SU-DHL-6 (cell line): ENCODE measurements around the gene LASP1.

Source experiments
- H2AFZ ChIP-seq: fragments of 200-600 bp; sonication (generic); 2 replicates; pipeline ENCODE4 v1.6.1; 2014; ENCODE audit warnings: low read depth, mild to moderate bottlenecking, moderate library complexity, mixed read lengths, antibody characterized with exemption, low read length; ENCODE audit not compliant: severe bottlenecking
- H3F3A ChIP-seq: fragments of 200-600 bp; shearing (Covaris generic); 2 replicates; pipeline ENCODE4 v1.6.0; 2016; ENCODE audit warnings: antibody characterized with exemption, mild to moderate bottlenecking; ENCODE audit not compliant: insufficient read depth
- H3K27ac ChIP-seq: fragments of 200-600 bp; sonication (generic); 2 replicates; pipeline ENCODE4 v1.5.1; 2016; ENCODE audit warnings: low read depth, mild to moderate bottlenecking, low read length, moderate library complexity, mixed read lengths
- H3K27me3 ChIP-seq: fragments of 200-600 bp; sonication (generic), shearing (Covaris generic); 2 replicates; pipeline ENCODE4 v1.6.0; 2014; ENCODE audit warnings: mild to moderate bottlenecking, low read length
- H3K36me3 ChIP-seq: fragments of 200-600 bp; sonication (generic); 2 replicates; pipeline ENCODE4 v1.6.1; 2014; ENCODE audit warnings: mild to moderate bottlenecking, low read length, mixed read lengths
- H3K4me2 ChIP-seq: fragments of 300-600, 200-600 bp; shearing (Covaris generic), sonication (generic); 2 replicates; pipeline ENCODE4 v1.6.0; 2014; ENCODE audit warnings: low read length, low read depth, mild to moderate bottlenecking; ENCODE audit not compliant: poor library complexity, severe bottlenecking
- H3K4me3 ChIP-seq: fragments of 200-600 bp; sonication (generic); 2 replicates; pipeline ENCODE4 v1.5.1; 2014; ENCODE audit warnings: antibody characterized with exemption, low read length, mild to moderate bottlenecking, mixed read lengths; ENCODE audit not compliant: insufficient read depth, poor library complexity, severe bottlenecking
- H3K79me2 ChIP-seq: fragments of 200-600 bp; sonication (generic); 2 replicates; pipeline ENCODE4 v1.6.1; 2014; ENCODE audit warnings: mild to moderate bottlenecking, low read length, moderate library complexity; ENCODE audit not compliant: insufficient read depth
- H3K9ac ChIP-seq: fragments of 200-600 bp; sonication (generic); 2 replicates; pipeline ENCODE4 v1.7.0; 2014; ENCODE audit warnings: mild to moderate bottlenecking, low read length
- H3K9me2 ChIP-seq: fragments of 200-600 bp; sonication (generic); replicated peaks from 2 replicates; pipeline ENCODE4 v1.6.1; 2014; ENCODE audit warnings: low read length; ENCODE audit not compliant: insufficient read depth
- H3K9me3 ChIP-seq: fragments of 200-600 bp; sonication (generic); 2 replicates; pipeline ENCODE4 v1.6.1; 2014; ENCODE audit warnings: low read length, mixed read lengths; ENCODE audit not compliant: insufficient read depth
- H4K20me1 ChIP-seq: fragments of 200-600 bp; sonication (generic); 2 replicates; pipeline ENCODE4 v1.6.1; 2014; ENCODE audit warnings: low read depth, mild to moderate bottlenecking, antibody characterized with exemption, low read length, moderate library complexity, mixed read lengths
- EZH2phosphoT487 ChIP-seq: fragments of 200-600 bp; sonication (generic), shearing (Covaris generic); conservative IDR thresholded peaks from 2 replicates; pipeline ENCODE4 v1.6.1; 2018; ENCODE audit warnings: mild to moderate bottlenecking, antibody characterized with exemption, low read length, moderate library complexity, mixed read lengths
- TF ChIP-seq, protein P1 (sequence below): fragments of 200-600 bp; sonication (generic); IDR thresholded peaks from one replicate; pipeline ENCODE4 v1.5.1; 2017; ENCODE audit warnings: antibody characterized with exemption, mild to moderate bottlenecking, low read length, moderate library complexity; ENCODE audit not compliant: insufficient read depth, poor library complexity, severe bottlenecking

Gene LASP1

DNA sequence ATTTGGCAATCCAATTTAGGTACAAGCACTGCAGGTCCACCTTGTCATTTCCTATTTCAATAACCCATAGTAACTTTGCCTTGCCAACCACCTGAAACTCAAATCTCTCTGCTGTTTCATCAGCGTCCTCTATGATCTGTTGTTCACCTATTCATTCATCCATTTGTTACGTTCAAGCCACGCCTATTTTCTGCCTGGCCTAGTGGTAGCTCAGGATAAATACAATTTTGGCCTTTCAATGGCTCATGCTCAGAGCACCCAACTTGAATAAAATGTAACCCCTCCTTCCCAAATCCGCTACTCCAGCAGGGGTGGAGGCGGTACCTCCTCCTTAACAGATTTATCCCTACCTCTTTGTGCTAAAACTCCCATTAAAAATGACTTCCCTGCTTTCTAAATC lies 100.9 kb downstream of the LASP1 start:
- no peaks in the 10 kb centered on the region for H3K9me2 ChIP-seq
- no peaks in the 10 kb centered on the region for H3F3A ChIP-seq
- no peak overlapping the region for H3K9ac ChIP-seq
- no peaks in the 10 kb centered on the region for H3K27me3 ChIP-seq
- H3K4me3 ChIP-seq, result no peak overlapping the region
- no peaks in the 10 kb centered on the region for H4K20me1 ChIP-seq
- H3K79me2 ChIP-seq, result no peaks in the 10 kb centered on the region
- H3K36me3 ChIP-seq, result no peaks in the 10 kb centered on the region
- no peaks in the 10 kb centered on the region for H3K9me3 ChIP-seq
- H3K27ac ChIP-seq, result no peak overlapping the region
- no peak overlapping the region for H2AFZ ChIP-seq
- no peak for TF ChIP-seq EZH2phosphoT487
- TF ChIP-seq, protein P1, sequence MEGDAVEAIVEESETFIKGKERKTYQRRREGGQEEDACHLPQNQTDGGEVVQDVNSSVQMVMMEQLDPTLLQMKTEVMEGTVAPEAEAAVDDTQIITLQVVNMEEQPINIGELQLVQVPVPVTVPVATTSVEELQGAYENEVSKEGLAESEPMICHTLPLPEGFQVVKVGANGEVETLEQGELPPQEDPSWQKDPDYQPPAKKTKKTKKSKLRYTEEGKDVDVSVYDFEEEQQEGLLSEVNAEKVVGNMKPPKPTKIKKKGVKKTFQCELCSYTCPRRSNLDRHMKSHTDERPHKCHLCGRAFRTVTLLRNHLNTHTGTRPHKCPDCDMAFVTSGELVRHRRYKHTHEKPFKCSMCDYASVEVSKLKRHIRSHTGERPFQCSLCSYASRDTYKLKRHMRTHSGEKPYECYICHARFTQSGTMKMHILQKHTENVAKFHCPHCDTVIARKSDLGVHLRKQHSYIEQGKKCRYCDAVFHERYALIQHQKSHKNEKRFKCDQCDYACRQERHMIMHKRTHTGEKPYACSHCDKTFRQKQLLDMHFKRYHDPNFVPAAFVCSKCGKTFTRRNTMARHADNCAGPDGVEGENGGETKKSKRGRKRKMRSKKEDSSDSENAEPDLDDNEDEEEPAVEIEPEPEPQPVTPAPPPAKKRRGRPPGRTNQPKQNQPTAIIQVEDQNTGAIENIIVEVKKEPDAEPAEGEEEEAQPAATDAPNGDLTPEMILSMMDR, result no peak
- H3K4me2 ChIP-seq, result no peak overlapping the region
